ENCODE data around the gene RABGAP1L.
"Not testable (repeated sequence)": the region's sequence is repeated elsewhere in the genome, so short reads cannot be mapped to it uniquely, and the experiment has no call there.

GRCh38 chr1:174127176-174127575 lies 32.1 kb upstream of the RABGAP1L start:
- not testable (repeated sequence) for TF ChIP-seq YY1 (tag by site-specific recombination; IDR thresholded peaks at IDR 0.05); CTCF (tag by site-specific recombination; IDR thresholded peaks at IDR 0.05); ZNF704 (tag by site-specific recombination; IDR thresholded peaks at IDR 0.05); ZBTB8A (tag by site-specific recombination; IDR thresholded peaks at IDR 0.05); ZNF24 (tag by site-specific recombination; IDR thresholded peaks at IDR 0.05); ZNF133 (tag by site-specific recombination; IDR thresholded peaks at IDR 0.05); ZNF26 (tag by site-specific recombination; IDR thresholded peaks at IDR 0.05); ZNF138 (tag by site-specific recombination; IDR thresholded peaks at IDR 0.05; ENCODE audit: borderline replicate concordance); ZNF184 (tag by site-specific recombination; IDR thresholded peaks at IDR 0.05); ZNF324 (tag by site-specific recombination; IDR thresholded peaks at IDR 0.05); ZNF248 (tag by site-specific recombination; IDR thresholded peaks at IDR 0.05); KLF17 (tag by site-specific recombination; IDR thresholded peaks at IDR 0.05); AEBP2 (tag by site-specific recombination; IDR thresholded peaks at IDR 0.05; ENCODE audit: borderline replicate concordance)

All from HEK293 (cell line).